Upper lobe of left lung (tissue), 4 donors: ENCODE measurements around the gene WNT3.

Experiments
- CTCF ChIP-seq, 6 experiments: fragments of 450-650 bp in 4 of 6; fragments of 200-600 bp in 2 of 6; sonication (generic) in 2 of 6; IDR thresholded peaks; one replicate each; pipeline ENCODE4 v1.5.1; 2016 to 2019; ENCODE audit warnings: antibody characterized with exemption in 6 of 6
- POLR2A ChIP-seq, 4 donors: fragments of 450-650 bp; IDR thresholded peaks; one replicate each; pipeline ENCODE4 v1.5.1; 2016 to 2017; ENCODE audit warnings: antibody characterized with exemption in 4 of 4, mild to moderate bottlenecking in 2 of 4

- TF ChIP-seq CTCF (IDR thresholded peaks at IDR 0.05) (peak; percentile 39 to 73 (median 53)), POLR2A (IDR thresholded peaks at IDR 0.05) (no peak)
Observed at GRCh38 chr17:46782250-46782953, 36.1 kb downstream of the WNT3 start.
